SK-N-SH treated with all-trans-retinoic acid at 6 μM for 48 hours (cell line): ENCODE results near the gene NCSTN.

ENCODE experiments used
- ARNTL ChIP-seq: fragments of 450-650 bp; formaldehyde crosslinking; IDR thresholded peaks from 2 replicates; pipeline ENCODE4 v1.5.0; 2020; ENCODE audit warnings: low read depth, mild to moderate bottlenecking, moderate library complexity, borderline replicate concordance
- ESRRG ChIP-seq: fragments of 250-450 bp; sonication (Bioruptor Pico); IDR thresholded peaks from 2 replicates; pipeline ENCODE4 v1.6.1; 2021; ENCODE audit warnings: mild to moderate bottlenecking
- GLIS3 ChIP-seq: fragments of 250-450 bp; sonication (Bioruptor Pico); IDR thresholded peaks from 2 replicates; pipeline ENCODE4 v1.5.0; 2020; ENCODE audit warnings: mild to moderate bottlenecking, moderate library complexity
- ZNF70 ChIP-seq: fragments of 450-650 bp; formaldehyde crosslinking; IDR thresholded peaks from 2 replicates; pipeline ENCODE4 v1.5.0; 2020; ENCODE audit warnings: mild to moderate bottlenecking, moderate library complexity

DNA sequence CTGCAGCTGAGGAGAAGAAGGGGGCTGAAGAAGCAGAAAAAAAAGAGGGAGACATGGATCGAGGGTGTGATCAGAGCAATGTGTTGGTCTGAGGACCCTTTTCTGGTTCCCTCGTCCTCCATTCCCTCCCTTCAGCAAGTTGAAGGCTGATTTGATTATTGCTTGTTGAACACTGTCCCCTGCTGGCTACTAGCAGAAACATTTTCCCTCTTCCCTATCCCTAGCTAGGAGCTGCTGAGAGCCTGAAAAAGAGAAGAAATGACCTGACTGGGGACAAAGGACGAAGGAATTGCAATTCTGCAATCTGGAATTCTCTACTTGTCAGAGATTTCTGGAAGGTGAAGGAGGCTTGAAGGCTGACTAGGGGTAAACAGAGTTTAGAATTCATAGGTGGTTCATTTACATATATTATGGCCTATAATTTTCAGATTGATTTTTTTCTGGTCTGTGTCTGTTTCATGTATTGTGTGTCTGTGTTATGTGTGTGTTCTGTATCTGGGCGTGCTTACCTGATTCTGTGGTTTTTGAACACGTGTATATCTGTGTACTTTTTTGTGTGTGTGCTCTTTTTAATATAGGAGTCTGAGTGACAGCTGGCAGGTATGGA, 33.4 kb downstream of the NCSTN start:
- no peak for TF ChIP-seq ESRRG (CRISPR knock-in tag)
- no peak for TF ChIP-seq ARNTL (CRISPR knock-in tag)
- TF ChIP-seq ZNF70 (CRISPR knock-in tag): no peak
- no peak for TF ChIP-seq GLIS3 (CRISPR knock-in tag)
